ENCODE data around the gene KLC4.
"Not testable (repeated sequence)": the region's sequence is repeated elsewhere in the genome, so short reads cannot be mapped to it uniquely, and the experiment has no call there.

KLC4 gene

GRCh38 chr6:43074847-43075669 is 15.6 kb downstream of the KLC4 start:
- no peak for DNase-seq

GRCh38 chr6:43075670-43076463 is 16.4 kb downstream of the KLC4 start, which contains the start of gene PTK7:
TSS of gene PTK7 (plus strand) at chr6:43076314. CDS start at chr6:43076489, 175 bp downstream.
- peak; percentile 71 for DNase-seq

GRCh38 chr6:43076464-43077332 is 17.3 kb downstream of the KLC4 start:
- DNase-seq = peak; percentile 28

GRCh38 chr6:43077333-43077809 is 17.9 kb downstream of the KLC4 start:
- DNase-seq = no peak

GRCh38 chr6:43077981-43078511 is 18.6 kb downstream of the KLC4 start:
- DNase-seq = no peak

- no peak for DNase-seq
These were observed 19.3 kb downstream of the KLC4 start for GRCh38 chr6:43078691-43079090.

- no peak for DNase-seq
These were observed 21.6 kb downstream of the KLC4 start for GRCh38 chr6:43081043-43081442.

- DNase-seq = not testable (repeated sequence)
These were observed 22.5 kb downstream of the KLC4 start for GRCh38 chr6:43081922-43082321.

GRCh38 chr6:43082806-43083655 is 23.6 kb downstream of the KLC4 start:
- no peak for DNase-seq

- DNase-seq = no peak
These were observed 26.7 kb downstream of the KLC4 start for GRCh38 chr6:43086022-43086658.

- no peak for DNase-seq
These were observed 29.2 kb downstream of the KLC4 start for GRCh38 chr6:43088654-43089056.

- no peak for DNase-seq
These were observed 30.0 kb downstream of the KLC4 start for GRCh38 chr6:43089467-43089866.

GRCh38 chr6:43089874-43090558 is 30.6 kb downstream of the KLC4 start:
- DNase-seq = peak; percentile 48

- DNase-seq = peak; percentile 45
These were observed 31.1 kb downstream of the KLC4 start for GRCh38 chr6:43090559-43090956.

- no peak for DNase-seq
These were observed 31.6 kb downstream of the KLC4 start for GRCh38 chr6:43091020-43091419.

- DNase-seq = no peak
These were observed 32.1 kb downstream of the KLC4 start for GRCh38 chr6:43091436-43091991.

- no peak for DNase-seq
These were observed 33.2 kb downstream of the KLC4 start for GRCh38 chr6:43092635-43093034.

- no peak for DNase-seq
These were observed 34.2 kb downstream of the KLC4 start for GRCh38 chr6:43093436-43094289.

GRCh38 chr6:43095939-43096338 is 36.5 kb downstream of the KLC4 start:
- peak; percentile 7 for DNase-seq
